GM21447 (cell line): Measurements from ENCODE around the gene DOCK9.
A peak's percentile ranks its signal among the peaks of the same experiment; 100 is the strongest.

Source experiments
- ATAC-seq: cut with Tn5 transposase; IDR thresholded peaks from one replicate; pipeline ENCODE4 v1.9.1; 2021; ENCODE audit not compliant: unreplicated experiment

DOCK9 gene

GRCh38 chr13:98890186-98890585 lies 87.7 kb downstream of the DOCK9 start:
- no peak for ATAC-seq

GRCh38 chr13:98889419-98890085 lies 88.3 kb downstream of the DOCK9 start:
- ATAC-seq = no peak

- no peak for ATAC-seq
These were observed 89.0 kb downstream of the DOCK9 start for GRCh38 chr13:98888890-98889279.

- no peak for ATAC-seq
These were observed 89.5 kb downstream of the DOCK9 start for GRCh38 chr13:98888222-98888889.

GRCh38 chr13:98886587-98887230 lies 91.2 kb downstream of the DOCK9 start:
- ATAC-seq = no peak

- ATAC-seq = no peak
These were observed 92.3 kb downstream of the DOCK9 start for GRCh38 chr13:98885600-98885999.

- ATAC-seq = no peak
These were observed 93.9 kb downstream of the DOCK9 start for GRCh38 chr13:98883998-98884397.

GRCh38 chr13:98881390-98881789 lies 96.5 kb downstream of the DOCK9 start:
- no peak for ATAC-seq

GRCh38 chr13:98880677-98881076 lies 97.2 kb downstream of the DOCK9 start:
- no peak for ATAC-seq

GRCh38 chr13:98879957-98880356 lies 97.9 kb downstream of the DOCK9 start:
- ATAC-seq = no peak

GRCh38 chr13:98879127-98879520 lies 98.7 kb downstream of the DOCK9 start:
- no peak for ATAC-seq

- no peak for ATAC-seq
These were observed 99.3 kb downstream of the DOCK9 start for GRCh38 chr13:98878486-98879126.

GRCh38 chr13:98877936-98878335 lies 99.9 kb downstream of the DOCK9 start:
- no peak for ATAC-seq

GRCh38 chr13:98877466-98877865 lies 100.4 kb downstream of the DOCK9 start:
- ATAC-seq = no peak

- ATAC-seq = peak; percentile 91
These were observed 102.6 kb downstream of the DOCK9 start for GRCh38 chr13:98875146-98875729.

- ATAC-seq = no peak
These were observed 103.9 kb downstream of the DOCK9 start for GRCh38 chr13:98874029-98874397.

GRCh38 chr13:98873377-98874028 lies 104.4 kb downstream of the DOCK9 start:
- no peak for ATAC-seq

- no peak for ATAC-seq
These were observed 106.1 kb downstream of the DOCK9 start for GRCh38 chr13:98871727-98872126.

- no peak for ATAC-seq
These were observed 108.3 kb downstream of the DOCK9 start for GRCh38 chr13:98869408-98870090.

- ATAC-seq = no peak
These were observed 108.9 kb downstream of the DOCK9 start for GRCh38 chr13:98868932-98869331.
